Effector memory CD4-positive, alpha-beta T cell (primary cell): ENCODE data around the gene KLHL40.

Experiments
- DNase-seq, 3 donors: peaks; one replicate each; pipeline ENCODE4 v3.0.0-alpha.2; 2020
- H3K27ac ChIP-seq: 2 replicates; pipeline ENCODE4 v1.7.0; 2013; ENCODE audit warnings: mild to moderate bottlenecking, low read length, moderate library complexity; ENCODE audit not compliant: insufficient read depth, poor library complexity, severe bottlenecking
- H3K27me3 ChIP-seq: replicated peaks from 2 replicates; pipeline ENCODE4 v1.7.0; 2013; ENCODE audit warnings: mild to moderate bottlenecking, low read length; ENCODE audit not compliant: insufficient read depth, control insufficient read depth, poor library complexity, severe bottlenecking
- H3K36me3 ChIP-seq: 2 replicates; pipeline ENCODE4 v1.7.0; 2013; ENCODE audit warnings: mild to moderate bottlenecking, low read length, moderate library complexity; ENCODE audit not compliant: control insufficient read depth, insufficient read depth
- H3K4me1 ChIP-seq: 2 replicates; pipeline ENCODE4 v1.7.0; 2013; ENCODE audit warnings: low read length, mild to moderate bottlenecking; ENCODE audit not compliant: control insufficient read depth, insufficient read depth, poor library complexity, severe bottlenecking
- H3K4me3 ChIP-seq: 2 replicates; pipeline ENCODE4 v1.7.0; 2013; ENCODE audit warnings: low read length, low read depth, mild to moderate bottlenecking; ENCODE audit not compliant: insufficient read depth, poor library complexity, severe bottlenecking
- H3K9me3 ChIP-seq: 2 replicates; pipeline ENCODE4 v1.7.0; 2013; ENCODE audit warnings: mild to moderate bottlenecking, low read length, moderate library complexity; ENCODE audit not compliant: control insufficient read depth

The KLHL40 gene

DNA sequence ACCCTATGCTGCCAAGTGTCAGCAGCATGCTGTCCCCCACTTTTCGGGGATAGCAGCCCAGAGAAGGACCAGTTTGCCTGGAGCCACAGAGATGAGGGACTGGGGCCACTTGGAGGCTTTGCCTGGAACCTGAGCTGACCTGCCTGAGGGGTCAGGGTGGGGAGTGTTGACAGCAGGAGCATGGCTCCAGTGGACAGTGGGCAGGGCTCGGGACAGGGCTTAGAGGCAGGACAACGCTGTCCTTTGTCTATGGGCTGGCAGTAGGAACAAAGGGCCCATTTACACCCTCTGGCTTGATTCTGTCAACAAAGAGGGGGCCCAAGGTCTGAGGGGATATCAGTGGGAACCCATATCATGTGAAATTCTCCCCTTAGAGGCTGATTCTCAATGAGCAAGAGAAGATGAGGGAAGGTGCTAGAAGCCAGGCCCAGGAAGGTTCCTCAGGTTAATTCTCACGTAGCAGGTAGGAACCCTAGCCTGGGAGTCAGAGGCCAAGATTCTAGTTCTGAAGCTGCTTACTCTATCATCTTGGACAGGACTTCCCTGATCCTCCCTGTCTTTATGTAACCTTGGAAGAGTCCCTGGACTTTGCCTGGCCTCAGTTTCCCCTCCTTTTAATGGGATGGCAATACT, 47.0 kb downstream of the KLHL40 start:
- Histone ChIP-seq H3K36me3 (no peaks in the 10 kb centered on the region), H3K27me3 (no peaks in the 10 kb centered on the region), H3K4me1 (no peaks in the 10 kb centered on the region), H3K4me3 (no peak overlapping the region), H3K9me3 (no peaks in the 10 kb centered on the region), H3K27ac (no peak overlapping the region)
- DNase-seq: no peak

DNA sequence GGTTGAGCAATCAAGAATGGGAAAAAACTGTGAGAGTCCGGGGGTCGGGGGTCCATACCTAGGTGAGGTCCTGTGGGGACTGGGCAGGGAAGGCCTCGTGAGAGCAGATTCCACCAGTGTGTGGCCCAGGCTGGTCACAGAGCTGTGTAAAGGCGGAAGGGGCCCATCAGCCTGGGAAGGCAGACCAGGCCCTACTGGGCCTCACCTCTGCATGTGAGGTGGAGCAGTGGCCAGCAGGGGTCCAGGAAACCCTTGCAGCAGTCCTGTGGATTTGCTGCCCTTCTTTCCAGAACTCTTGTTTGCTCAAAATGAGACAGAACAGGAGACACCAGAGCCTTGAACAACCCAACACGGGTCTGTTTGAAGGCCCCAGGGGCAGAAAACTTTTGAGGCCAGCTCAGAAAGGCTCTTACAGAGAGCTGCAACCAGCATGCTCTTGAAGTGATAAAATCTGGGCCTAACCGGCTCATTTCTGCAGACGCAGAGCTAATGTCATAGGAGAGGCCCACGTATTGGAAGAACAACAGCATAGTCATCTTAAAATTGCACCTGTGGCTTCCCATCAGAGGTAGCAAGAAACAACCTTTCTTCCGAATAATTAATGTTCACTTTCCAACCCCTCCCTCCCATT, 47.6 kb downstream of the KLHL40 start:
- DNase-seq: no peak
- no peaks in the 10 kb centered on the region for H3K4me1 ChIP-seq
- no peaks in the 10 kb centered on the region for H3K36me3 ChIP-seq
- H3K27me3 ChIP-seq: no peaks in the 10 kb centered on the region
- no peak overlapping the region for H3K4me3 ChIP-seq
- H3K27ac ChIP-seq: no peak overlapping the region
- H3K9me3 ChIP-seq: no peaks in the 10 kb centered on the region

- no peaks in the 10 kb centered on the region for H3K9me3 ChIP-seq
- H3K27ac ChIP-seq: no peak overlapping the region
- no peaks in the 10 kb centered on the region for H3K27me3 ChIP-seq
- no peak for DNase-seq
- no peaks in the 10 kb centered on the region for H3K4me1 ChIP-seq
- no peaks in the 10 kb centered on the region for H3K36me3 ChIP-seq
- no peak overlapping the region for H3K4me3 ChIP-seq
These were observed 48.3 kb downstream of the KLHL40 start for GRCh38 chr3:42733501-42734262.

DNA sequence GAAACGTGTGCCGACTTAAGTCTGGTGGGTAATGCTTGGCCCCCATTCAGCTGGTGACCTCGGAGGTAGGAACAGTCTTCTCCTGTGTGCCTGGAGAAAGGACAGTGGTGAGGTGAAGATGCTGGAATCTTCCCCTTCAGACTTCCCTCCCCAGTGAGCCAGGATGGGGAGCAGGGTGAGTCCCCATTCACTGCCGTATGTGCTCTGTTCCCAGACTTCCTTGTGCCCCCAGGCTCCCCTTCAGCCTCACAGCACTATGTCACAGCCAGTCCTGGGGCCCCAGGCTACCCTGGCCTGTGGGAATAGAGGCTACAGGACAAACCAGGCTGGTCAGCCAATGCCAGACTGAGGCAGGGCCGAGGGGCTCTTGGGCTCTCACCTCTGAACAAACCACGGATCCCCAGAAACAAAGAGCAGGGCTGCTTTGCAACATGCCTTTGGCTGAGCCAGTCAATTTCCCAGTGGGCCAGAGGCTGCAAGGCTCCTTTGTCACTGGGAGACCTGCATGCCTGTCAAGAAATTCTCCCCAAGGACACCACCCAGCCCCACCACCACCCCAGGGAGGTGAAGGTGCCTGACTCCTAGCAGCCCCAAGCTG, 49.0 kb downstream of the KLHL40 start:
- Histone ChIP-seq H3K9me3 (no peaks in the 10 kb centered on the region), H3K4me1 (no peaks in the 10 kb centered on the region), H3K27ac (no peak overlapping the region), H3K36me3 (no peaks in the 10 kb centered on the region), H3K27me3 (no peaks in the 10 kb centered on the region), H3K4me3 (no peak overlapping the region)
- DNase-seq: no peak

DNA sequence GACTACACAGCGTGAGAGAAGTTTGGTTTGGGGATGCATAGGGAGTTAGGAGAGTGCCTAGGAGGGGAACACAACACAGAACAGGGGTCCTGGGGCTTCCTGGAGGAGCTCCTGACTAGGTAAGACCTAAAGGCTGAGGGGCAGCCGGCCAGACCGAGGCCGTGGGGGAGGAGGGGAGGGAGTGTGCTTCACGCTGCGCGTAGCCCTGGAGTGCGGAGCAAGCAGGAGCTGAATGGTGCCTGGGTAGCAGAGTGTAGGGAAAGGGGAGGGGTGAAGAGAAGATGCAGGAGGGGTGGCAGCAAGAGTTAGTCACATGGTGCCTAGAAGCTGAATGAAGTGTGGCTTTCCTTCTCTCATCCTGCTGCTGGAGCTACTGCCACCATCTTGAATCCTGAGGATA, 49.7 kb downstream of the KLHL40 start:
- Histone ChIP-seq H3K4me3 (no peak overlapping the region), H3K27ac (no peak overlapping the region), H3K4me1 (no peaks in the 10 kb centered on the region), H3K9me3 (no peaks in the 10 kb centered on the region), H3K36me3 (no peaks in the 10 kb centered on the region), H3K27me3 (no peaks in the 10 kb centered on the region)
- no peak for DNase-seq

- DNase-seq: no peak
- Histone ChIP-seq H3K4me1 (no peaks in the 10 kb centered on the region), H3K27me3 (no peaks in the 10 kb centered on the region), H3K27ac (no peak overlapping the region), H3K9me3 (no peaks in the 10 kb centered on the region), H3K36me3 (no peaks in the 10 kb centered on the region), H3K4me3 (no peak overlapping the region)
These were observed 50.3 kb downstream of the KLHL40 start for GRCh38 chr3:42735615-42736014.

- Histone ChIP-seq H3K4me1 (no peaks in the 10 kb centered on the region), H3K9me3 (no peaks in the 10 kb centered on the region), H3K27me3 (no peaks in the 10 kb centered on the region), H3K36me3 (no peaks in the 10 kb centered on the region), H3K4me3 (no peak overlapping the region), H3K27ac (no peak overlapping the region)
- DNase-seq: no peak
These were observed 50.7 kb downstream of the KLHL40 start for GRCh38 chr3:42736081-42736480.

GRCh38 chr3:42736531-42736930, 51.2 kb downstream of the KLHL40 start:
- H3K27me3 ChIP-seq: no peaks in the 10 kb centered on the region
- H3K9me3 ChIP-seq: no peaks in the 10 kb centered on the region
- no peak overlapping the region for H3K27ac ChIP-seq
- H3K36me3 ChIP-seq: no peaks in the 10 kb centered on the region
- no peaks in the 10 kb centered on the region for H3K4me1 ChIP-seq
- no peak for DNase-seq
- no peak overlapping the region for H3K4me3 ChIP-seq

GRCh38 chr3:42739401-42740158, 54.2 kb downstream of the KLHL40 start:
- H3K9me3 ChIP-seq: no peaks in the 10 kb centered on the region
- H3K27ac ChIP-seq: no peak overlapping the region
- DNase-seq: no peak
- H3K27me3 ChIP-seq: no peaks in the 10 kb centered on the region
- H3K4me3 ChIP-seq: no peak overlapping the region
- H3K36me3 ChIP-seq: no peaks in the 10 kb centered on the region
- no peaks in the 10 kb centered on the region for H3K4me1 ChIP-seq
